ENCODE measurements around the gene GPC2. TPM values are rescaled to one million over a fixed set of nuclear protein-coding genes. Genes with fewer than 3 reads are reported as not detected.

Gene GPC2
- total RNA-seq, 1 experiment from 2014 or later: 1.9 TPM

DNA sequence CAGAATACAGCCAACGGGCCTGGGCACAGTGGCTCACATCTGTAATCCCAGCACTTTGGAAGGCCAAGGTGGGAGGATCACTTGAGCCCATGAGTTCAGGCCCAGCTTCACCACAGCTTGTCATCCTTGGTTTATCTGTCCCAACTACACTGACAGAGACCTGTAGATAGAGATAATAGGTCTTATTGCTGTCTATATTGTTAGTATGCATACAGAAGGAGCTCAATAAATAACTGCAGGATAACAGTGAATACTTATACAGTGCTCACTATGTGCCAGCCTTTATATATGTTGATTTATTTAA, 56.5 kb downstream of the GPC2 start:
- peak overlapping the region; percentile 81 for H3K4me3 ChIP-seq (ENCODE audit: low read length)
- no peak for DNase-seq
- H2AFZ ChIP-seq (ENCODE audit: low read length): no peak overlapping the region
- H3K9me2 ChIP-seq (replicated peaks; ENCODE audit: insufficient read depth, low read length): no peaks in the 10 kb centered on the region
- H3K9me3 ChIP-seq (ENCODE audit: low read length): no peaks in the 10 kb centered on the region
- peak overlapping the region; percentile 92 for H3K4me2 ChIP-seq (ENCODE audit: low read depth, low read length, poor library complexity, severe bottlenecking)
- H3K36me3 ChIP-seq (ENCODE audit: insufficient read depth, low read length): no peaks in the 10 kb centered on the region
- H4K20me1 ChIP-seq (ENCODE audit: insufficient read depth, low read depth, low read length): no peaks in the 10 kb centered on the region
- H3K79me2 ChIP-seq (ENCODE audit: low read length): peaks cover 27% of the 10 kb centered on the region
- H3K9ac ChIP-seq (ENCODE audit: low read length): peak overlapping the region; percentile 82
- H3K27me3 ChIP-seq (ENCODE audit: low read length): no peaks in the 10 kb centered on the region
- H3K4me1 ChIP-seq (ENCODE audit: low read length): peaks cover 32% of the 10 kb centered on the region
- peak overlapping the region; percentile 68 for H3K27ac ChIP-seq (ENCODE audit: low read length)

DNA sequence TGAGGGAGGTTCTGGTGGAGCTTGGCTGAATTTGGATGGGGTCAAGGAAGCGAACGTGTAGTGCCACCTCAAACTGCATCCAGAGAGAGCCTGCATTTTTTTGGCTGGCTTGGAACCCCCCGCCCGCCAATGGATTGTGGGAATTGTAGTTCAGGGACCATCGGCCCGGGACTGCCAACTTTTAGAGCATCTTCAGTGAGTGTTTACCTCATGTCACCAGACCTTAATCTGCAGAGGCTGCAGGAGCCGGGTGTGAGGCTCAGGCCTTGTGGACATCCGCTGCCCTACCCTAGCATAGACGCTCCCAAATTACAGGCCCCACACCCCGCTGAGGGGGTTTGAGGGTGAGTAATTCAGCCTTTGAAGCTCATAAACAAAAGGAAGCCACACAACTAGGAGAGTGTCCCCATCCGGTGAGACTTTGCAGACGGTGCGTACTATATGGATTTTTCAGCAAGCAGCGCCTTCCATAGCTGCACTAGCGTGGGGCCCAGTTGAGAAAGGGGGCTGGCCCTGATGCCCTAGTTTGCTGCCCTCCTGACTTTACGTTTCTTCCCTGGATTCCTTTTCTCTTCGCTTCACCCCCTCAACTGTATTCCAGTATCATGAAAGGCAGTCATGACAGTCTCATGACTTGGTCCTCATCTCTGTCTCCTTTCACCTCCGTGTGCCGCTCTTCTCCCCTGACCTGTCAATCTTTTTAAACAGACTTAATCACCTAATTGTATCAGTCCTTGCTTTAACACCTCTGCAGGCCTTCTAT, 57.0 kb downstream of the GPC2 start:
- Histone ChIP-seq H3K9me2 (replicated peaks; ENCODE audit: insufficient read depth, low read length) (no peaks in the 10 kb centered on the region), H4K20me1 (ENCODE audit: insufficient read depth, low read depth, low read length) (no peaks in the 10 kb centered on the region), H3K27ac (ENCODE audit: low read length) (peak overlapping the region; percentile 68), H3K4me3 (ENCODE audit: low read length) (peak overlapping the region; percentile 81), H3K4me2 (ENCODE audit: low read depth, low read length, poor library complexity, severe bottlenecking) (peak overlapping the region; percentile 92), H3K79me2 (ENCODE audit: low read length) (peaks cover 22% of the 10 kb centered on the region), H3K4me1 (ENCODE audit: low read length) (peaks cover 26% of the 10 kb centered on the region), H3K36me3 (ENCODE audit: insufficient read depth, low read length) (no peaks in the 10 kb centered on the region), H3K9ac (ENCODE audit: low read length) (peak overlapping the region; percentile 82), H2AFZ (ENCODE audit: low read length) (peak overlapping the region; percentile 70; the same call in 1 of the 2 replicates), H3K9me3 (ENCODE audit: low read length) (no peaks in the 10 kb centered on the region), H3K27me3 (ENCODE audit: low read length) (no peaks in the 10 kb centered on the region)
- peak; percentile 89 for DNase-seq

Other genes starting within 250 kb of the GPC2 start
- gene GJC3, start 247.8 kb downstream of the GPC2 start, total RNA-seq (2014; rRNA removed; shearing (Covaris generic); ENCODE audit: low replicate concordance): 0.47 TPM in 1 of 2 replicates, not detected in the other
- 1.0 and 2.0 TPM in 2 replicates for gene AZGP1, start 201.3 kb downstream of the GPC2 start, total RNA-seq (2014; rRNA removed; shearing (Covaris generic); ENCODE audit: low replicate concordance)
- 21.3 and 22.1 TPM in 2 replicates for gene ZKSCAN1, start 161.8 kb downstream of the GPC2 start, total RNA-seq (2014; rRNA removed; shearing (Covaris generic); ENCODE audit: low replicate concordance)
- 6.1 and 16.6 TPM in 2 replicates for gene ZSCAN21, start 127.6 kb downstream of the GPC2 start, total RNA-seq (2014; rRNA removed; shearing (Covaris generic); ENCODE audit: low replicate concordance)
- gene ZNF3, start 95.7 kb downstream of the GPC2 start, total RNA-seq (2014; rRNA removed; shearing (Covaris generic); ENCODE audit: low replicate concordance): 17.6 and 20.8 TPM in 2 replicates
- 52.7 and 61.1 TPM in 2 replicates for gene COPS6, start 88.4 kb downstream of the GPC2 start, total RNA-seq (2014; rRNA removed; shearing (Covaris generic); ENCODE audit: low replicate concordance)
- gene MCM7, start 76.0 kb downstream of the GPC2 start, total RNA-seq (2014; rRNA removed; shearing (Covaris generic); ENCODE audit: low replicate concordance): 109 and 175 TPM in 2 replicates
- gene AP4M1, start 75.7 kb downstream of the GPC2 start, total RNA-seq (2014; rRNA removed; shearing (Covaris generic); ENCODE audit: low replicate concordance): 3.6 and 14.5 TPM in 2 replicates
- gene TAF6, start 58.0 kb downstream of the GPC2 start, total RNA-seq (2014; rRNA removed; shearing (Covaris generic); ENCODE audit: low replicate concordance): 30.6 and 34.3 TPM in 2 replicates
- 13.0 and 16.6 TPM in 2 replicates for gene CNPY4, start 57.7 kb downstream of the GPC2 start, total RNA-seq (2014; rRNA removed; shearing (Covaris generic); ENCODE audit: low replicate concordance)
- 1.4 TPM in 1 of 2 replicates, not detected in the other for gene MBLAC1, start 50.4 kb downstream of the GPC2 start, total RNA-seq (2014; rRNA removed; shearing (Covaris generic); ENCODE audit: low replicate concordance)
- 171 and 292 TPM in 2 replicates for gene LAMTOR4, start 28.5 kb downstream of the GPC2 start, total RNA-seq (2014; rRNA removed; shearing (Covaris generic); ENCODE audit: low replicate concordance)
- 15.8 and 23.3 TPM in 2 replicates for gene TRAPPC14, start 18.7 kb downstream of the GPC2 start, total RNA-seq (2014; rRNA removed; shearing (Covaris generic); ENCODE audit: low replicate concordance)
- 0.11 TPM in 1 of 2 replicates, not detected in the other for gene GAL3ST4, start 8.8 kb downstream of the GPC2 start, total RNA-seq (2014; rRNA removed; shearing (Covaris generic); ENCODE audit: low replicate concordance)
- 8.1 and 22.1 TPM in 2 replicates for gene STAG3, start 537 bp upstream of the GPC2 start, total RNA-seq (2014; rRNA removed; shearing (Covaris generic); ENCODE audit: low replicate concordance)
- gene PVRIG, start 42.6 kb upstream of the GPC2 start, total RNA-seq (2014; rRNA removed; shearing (Covaris generic); ENCODE audit: low replicate concordance): 1.6 and 2.7 TPM in 2 replicates
- gene SPDYE3, start 130.3 kb upstream of the GPC2 start, total RNA-seq (2014; rRNA removed; shearing (Covaris generic); ENCODE audit: low replicate concordance): not detected in 2 replicates
- 58.9 and 98.2 TPM in 2 replicates for gene PILRB, start 180.7 kb upstream of the GPC2 start, total RNA-seq (2014; rRNA removed; shearing (Covaris generic); ENCODE audit: low replicate concordance)
- 2.3 and 2.4 TPM in 2 replicates for gene PILRA, start 196.1 kb upstream of the GPC2 start, total RNA-seq (2014; rRNA removed; shearing (Covaris generic); ENCODE audit: low replicate concordance)

Data from Karpas-422 (cell line).